ENCODE measurements around the gene LGR4. TPM values are rescaled to one million over a fixed set of nuclear protein-coding genes. Genes with fewer than 3 reads are reported as not detected.

The LGR4 gene
- total RNA-seq, 2 experiments from 2014 or later, result 0.22 to 0.67 TPM

DNA sequence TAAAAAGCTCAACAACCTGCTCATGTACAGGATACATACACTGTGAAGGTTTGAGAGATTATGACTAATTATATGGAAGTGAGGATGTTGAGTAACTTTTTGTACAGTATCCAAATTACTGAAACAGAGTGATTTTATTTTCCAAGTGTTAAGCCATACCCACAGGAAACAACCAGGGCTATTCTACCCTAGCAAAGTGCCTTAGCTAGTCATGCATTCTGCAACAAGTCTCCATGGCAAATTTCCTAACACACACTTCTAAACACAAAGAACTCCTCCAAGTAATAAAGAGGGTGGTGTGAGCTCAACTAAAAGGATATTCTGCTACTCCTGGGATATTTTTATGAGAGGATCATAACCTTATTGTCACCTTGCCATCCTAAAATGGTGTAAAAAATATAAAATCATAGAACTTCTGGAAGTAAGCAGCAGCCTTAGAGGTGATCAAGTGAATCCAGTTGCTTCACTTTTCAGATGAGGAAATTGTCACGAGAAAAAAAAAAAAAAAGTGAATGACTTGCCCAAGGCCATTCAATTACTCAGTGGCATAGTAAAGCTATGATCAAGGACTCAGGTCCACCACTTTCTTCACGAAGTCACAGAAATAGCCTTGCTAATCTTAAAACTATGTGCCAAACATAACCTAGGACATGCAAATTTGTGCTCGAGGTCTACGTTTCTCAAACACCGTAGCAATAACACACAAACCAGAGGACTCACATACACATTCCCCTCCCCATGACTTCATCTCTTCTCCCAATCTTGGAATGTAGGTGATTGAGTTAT is 4.2 kb downstream of the LGR4 start:
- intact Hi-C loops (cut with micrococcal nuclease), result no loop called here
- no peaks in the 10 kb centered on the region for H3K9me3 Mint-ChIP-seq
- no peaks in the 10 kb centered on the region for H3K36me3 Mint-ChIP-seq
- peaks cover 32% of the 10 kb centered on the region for H3K27me3 Mint-ChIP-seq
- DNase-seq, result no peak
- no peak overlapping the region for H3K4me3 Mint-ChIP-seq
- peaks cover 16% of the 10 kb centered on the region for H3K4me1 Mint-ChIP-seq (ENCODE audit: low read depth)
- H3K27ac Mint-ChIP-seq, result no peak overlapping the region
- ChIA-PET CTCF (no interaction called here), POLR2A (no interaction called here)

DNA sequence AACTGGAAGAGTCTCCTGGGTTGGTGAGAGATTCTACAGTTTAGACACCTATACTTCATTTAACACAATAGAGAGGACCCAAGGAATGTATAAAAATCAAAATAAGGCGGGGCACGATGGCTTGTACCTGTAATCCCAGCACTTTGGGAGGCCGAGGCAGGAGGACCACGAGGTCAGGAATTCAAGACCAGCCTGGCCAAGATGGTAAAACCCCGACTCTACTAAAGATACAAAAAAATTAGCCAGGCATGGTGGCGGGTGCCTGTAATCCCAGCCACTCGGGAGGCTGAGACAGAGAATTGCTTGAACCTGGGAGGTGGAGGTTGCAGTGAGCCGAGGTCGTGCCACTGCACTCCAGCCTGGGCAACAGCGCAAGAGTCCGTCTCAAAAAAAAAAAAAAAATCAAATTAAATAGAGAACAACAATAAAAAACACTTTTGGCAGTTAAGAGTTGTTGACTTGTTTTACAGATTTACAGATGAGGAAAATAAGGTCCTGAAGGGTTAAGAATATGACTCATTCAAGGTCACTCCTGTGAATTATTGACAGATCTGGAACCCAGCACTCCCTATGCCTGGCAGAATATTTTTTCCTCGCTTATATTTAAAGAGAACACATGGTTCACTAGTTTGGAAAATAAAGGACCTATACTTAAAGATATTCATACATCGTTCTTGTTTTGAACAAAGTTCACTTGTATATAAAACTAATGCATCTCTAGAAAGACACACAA is 5.2 kb downstream of the LGR4 start:
- CTCF ChIA-PET, result no interaction called here
- Mint-ChIP-seq H3K27me3 (peaks cover 25% of the 10 kb centered on the region), H3K9me3 (no peaks in the 10 kb centered on the region), H3K4me3 (no peak overlapping the region), H3K36me3 (no peaks in the 10 kb centered on the region), H3K4me1 (ENCODE audit: low read depth) (peaks cover 8% of the 10 kb centered on the region), H3K27ac (no peak overlapping the region)
- intact Hi-C loops (cut with micrococcal nuclease), result no loop called here
- POLR2A ChIA-PET, result no interaction called here
- no peak for DNase-seq

DNA sequence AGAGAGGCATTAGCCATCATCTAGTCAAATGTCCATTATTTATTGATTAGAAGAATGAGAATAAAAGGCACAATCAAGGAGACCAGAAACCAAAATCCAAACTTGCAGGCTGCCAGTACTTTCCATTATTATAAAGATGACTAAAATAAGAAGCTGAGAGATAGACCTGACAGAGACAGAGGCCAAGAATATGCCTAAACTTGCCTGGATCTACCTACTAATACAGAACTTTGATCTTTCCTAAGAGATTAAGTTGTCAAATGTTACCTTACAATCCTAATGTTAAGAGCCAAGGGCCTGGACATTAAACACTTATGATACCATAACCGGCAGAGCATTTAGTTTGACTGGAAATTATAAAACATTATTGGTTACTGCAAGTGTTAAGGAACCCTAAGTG is 6.2 kb downstream of the LGR4 start:
- no peak for DNase-seq
- Mint-ChIP-seq H3K27me3 (peaks cover 23% of the 10 kb centered on the region), H3K36me3 (no peaks in the 10 kb centered on the region), H3K9me3 (no peaks in the 10 kb centered on the region), H3K4me3 (no peak overlapping the region), H3K4me1 (ENCODE audit: low read depth) (peaks cover 5% of the 10 kb centered on the region), H3K27ac (no peak overlapping the region)
- POLR2A ChIA-PET, result no interaction called here
- CTCF ChIA-PET, result interaction anchor here (1.1 kb wide), 1 partner anchor 32 kb away, joined by 3 read pairs; no protein-coding TSS in a partner anchor
- intact Hi-C loops (cut with micrococcal nuclease), result no loop called here

DNA sequence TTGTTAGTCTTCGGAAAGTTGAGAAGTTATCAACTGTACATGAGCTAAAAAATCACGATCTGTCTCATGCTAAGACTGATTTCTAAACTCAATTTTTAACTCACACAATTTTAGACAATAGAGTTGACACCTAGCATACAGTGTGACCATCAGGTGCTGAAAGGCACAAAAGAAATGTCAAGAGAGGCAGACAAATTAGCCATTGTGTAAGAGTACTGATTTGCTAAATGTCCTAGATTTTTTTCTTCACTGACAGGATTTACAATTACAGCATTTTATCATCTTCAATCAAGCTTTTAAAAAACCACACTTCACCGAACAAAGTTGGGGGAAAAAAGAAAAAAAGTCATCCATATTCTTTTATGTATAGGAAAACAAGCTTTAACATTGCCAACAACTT is 7.0 kb downstream of the LGR4 start:
- intact Hi-C loops (cut with micrococcal nuclease), result no loop called here
- POLR2A ChIA-PET, result interaction anchor here (0.9 kb wide), 1 partner anchor 84 kb away, joined by 3 read pairs; no protein-coding TSS in a partner anchor
- H3K27me3 Mint-ChIP-seq, result peaks cover 19% of the 10 kb centered on the region
- no peaks in the 10 kb centered on the region for H3K4me1 Mint-ChIP-seq (ENCODE audit: low read depth)
- no peak for DNase-seq
- no peaks in the 10 kb centered on the region for H3K36me3 Mint-ChIP-seq
- H3K9me3 Mint-ChIP-seq, result no peaks in the 10 kb centered on the region
- CTCF ChIA-PET, result interaction anchor here (1.1 to 1.2 kb wide), 2 partner anchors 21 to 33 kb away, joined by 3 to 7 read pairs; no protein-coding TSS in a partner anchor
- H3K27ac Mint-ChIP-seq, result no peak overlapping the region
- no peak overlapping the region for H3K4me3 Mint-ChIP-seq

DNA sequence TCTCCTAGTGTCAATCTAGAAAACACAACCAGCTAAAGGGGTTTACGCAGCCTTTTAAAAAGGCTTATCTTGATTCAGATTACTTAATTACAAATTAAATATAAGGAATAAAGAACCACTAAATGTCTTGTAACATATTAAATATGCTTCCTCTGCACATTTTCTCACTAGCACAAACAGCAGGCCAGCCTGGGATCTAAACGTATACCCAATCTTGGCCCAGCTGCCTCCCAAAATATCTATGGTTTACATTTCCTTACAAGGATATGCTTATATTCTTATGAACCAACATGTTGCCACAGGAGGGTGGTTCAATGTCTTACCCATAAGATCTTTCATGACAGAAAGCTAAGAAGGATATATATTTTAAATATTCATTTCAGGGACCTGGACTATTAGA is 7.7 kb downstream of the LGR4 start:
- CTCF ChIA-PET, result interaction anchor here (0.6 to 1.2 kb wide), 2 partner anchors 21 to 279 kb away, joined by 3 to 7 read pairs; no protein-coding TSS in a partner anchor

DNA sequence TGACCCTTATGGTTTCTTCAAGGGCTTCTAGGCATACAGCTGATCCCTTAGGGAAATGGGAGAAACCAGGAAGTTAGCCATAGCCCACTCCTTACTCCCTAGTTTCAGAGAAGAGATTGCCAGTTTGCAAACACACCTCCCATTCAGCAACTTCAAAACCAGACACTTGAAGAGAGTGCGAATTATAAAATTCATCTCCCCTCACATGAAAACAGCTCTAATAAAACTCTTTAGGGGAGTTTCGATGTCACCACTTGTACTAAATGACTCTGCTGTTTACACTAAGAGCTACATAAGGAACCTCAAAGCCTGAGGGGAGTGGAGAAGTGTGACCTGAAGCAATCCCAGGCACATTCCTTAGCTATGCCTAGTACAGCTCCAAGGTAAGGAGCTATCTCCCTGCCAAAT is 8.3 kb downstream of the LGR4 start:
- Mint-ChIP-seq H3K27me3 (peaks cover 14% of the 10 kb centered on the region), H3K4me3 (no peak overlapping the region), H3K9me3 (no peaks in the 10 kb centered on the region), H3K27ac (no peak overlapping the region), H3K36me3 (no peaks in the 10 kb centered on the region), H3K4me1 (ENCODE audit: low read depth) (no peaks in the 10 kb centered on the region)
- intact Hi-C loops (cut with micrococcal nuclease), result no loop called here
- ChIA-PET CTCF (interaction anchor here (1.2 kb wide), 1 partner anchor 16 kb away, joined by 3 read pairs; no protein-coding TSS in a partner anchor), POLR2A (interaction anchor here (0.8 to 0.9 kb wide), 2 partner anchors 33 to 277 kb away, joined by 3 read pairs; no protein-coding TSS in a partner anchor)
- no peak for DNase-seq

More for the DNA sequence above, 7.7 kb downstream of the LGR4 start:
- POLR2A ChIA-PET, result interaction anchor here (0.8 to 0.9 kb wide), 3 partner anchors 33 to 278 kb away, joined by 3 read pairs; no protein-coding TSS in a partner anchor
- H3K4me1 Mint-ChIP-seq (ENCODE audit: low read depth), result no peaks in the 10 kb centered on the region
- intact Hi-C loops (cut with micrococcal nuclease), result no loop called here
- no peaks in the 10 kb centered on the region for H3K36me3 Mint-ChIP-seq
- no peak for DNase-seq
- H3K9me3 Mint-ChIP-seq, result no peaks in the 10 kb centered on the region
- no peak overlapping the region for H3K4me3 Mint-ChIP-seq
- H3K27ac Mint-ChIP-seq, result no peak overlapping the region
- H3K27me3 Mint-ChIP-seq, result peaks cover 14% of the 10 kb centered on the region

DNA sequence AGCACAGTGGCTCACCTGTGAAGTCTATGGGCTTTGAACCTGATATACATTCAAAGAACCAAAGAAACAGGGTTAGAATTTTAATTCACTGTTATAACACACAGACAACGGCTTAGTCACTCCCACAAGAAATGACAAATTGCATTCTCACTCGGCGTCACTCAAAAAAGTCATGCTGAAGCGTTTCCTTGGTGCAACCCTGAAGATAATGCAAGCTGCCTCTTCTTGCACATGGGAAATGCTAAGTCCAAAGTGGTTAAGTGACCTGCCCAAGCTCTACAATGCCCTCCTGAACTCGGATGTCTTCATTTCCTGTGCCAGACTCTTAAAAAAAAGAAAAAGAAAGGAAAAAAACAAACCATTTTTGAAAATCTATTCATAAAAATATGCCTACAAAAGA is 10.0 kb downstream of the LGR4 start:
- intact Hi-C loops (cut with micrococcal nuclease), result no loop called here
- CTCF ChIA-PET, result no interaction called here
- no peaks in the 10 kb centered on the region for H3K4me1 Mint-ChIP-seq (ENCODE audit: low read depth)
- peaks cover 11% of the 10 kb centered on the region for H3K27me3 Mint-ChIP-seq
- H3K4me3 Mint-ChIP-seq, result no peak overlapping the region
- POLR2A ChIA-PET, result no interaction called here
- H3K36me3 Mint-ChIP-seq, result no peaks in the 10 kb centered on the region
- no peak overlapping the region for H3K27ac Mint-ChIP-seq
- no peak for DNase-seq
- no peaks in the 10 kb centered on the region for H3K9me3 Mint-ChIP-seq

DNA sequence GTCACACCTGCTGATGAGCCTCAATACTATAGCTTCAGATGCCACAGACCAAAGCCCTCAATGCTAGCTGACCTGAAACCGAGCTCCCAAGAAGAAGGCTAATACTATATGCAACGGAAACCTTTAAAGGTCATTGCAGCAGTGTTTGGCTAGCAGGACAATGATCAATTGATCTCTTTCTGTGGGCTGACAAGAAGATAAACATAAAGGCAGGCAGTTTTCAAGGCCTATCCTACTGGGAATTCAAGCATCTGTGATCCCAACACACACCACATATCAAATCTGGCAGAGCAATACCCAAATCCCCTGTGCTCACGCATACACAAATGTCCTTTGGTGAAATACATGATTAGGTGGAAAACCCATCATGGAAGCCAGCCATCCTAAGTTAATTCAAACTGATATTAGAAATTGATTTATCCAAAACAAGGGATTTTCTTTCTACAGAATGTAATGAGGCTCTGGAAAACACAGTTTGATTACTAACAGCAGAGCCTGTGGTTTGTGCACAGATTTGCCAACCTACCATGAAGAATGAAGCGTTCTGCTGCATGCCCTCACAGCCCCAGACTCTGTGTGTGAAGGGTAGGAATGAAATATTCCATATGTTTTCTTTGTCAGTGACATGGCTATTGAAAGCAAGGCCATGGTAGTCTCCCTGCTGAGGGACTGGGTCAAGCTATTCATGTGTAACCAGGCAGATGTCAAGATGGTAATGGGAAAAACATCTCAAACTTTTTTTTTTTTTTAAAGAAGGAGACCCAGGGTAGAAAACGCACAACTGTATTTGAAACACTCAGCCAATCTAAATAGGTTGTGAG is 12.2 kb downstream of the LGR4 start:
- H3K36me3 Mint-ChIP-seq, result no peaks in the 10 kb centered on the region
- intact Hi-C loops (cut with micrococcal nuclease), result no loop called here
- no peak overlapping the region for H3K4me3 Mint-ChIP-seq
- H3K27me3 Mint-ChIP-seq, result peaks cover 3% of the 10 kb centered on the region
- ChIA-PET CTCF (interaction anchor here (0.6 kb wide), 1 partner anchor 176 kb away, joined by 4 read pairs; no protein-coding TSS in a partner anchor), POLR2A (no interaction called here)
- no peak for DNase-seq
- H3K9me3 Mint-ChIP-seq, result no peaks in the 10 kb centered on the region
- H3K27ac Mint-ChIP-seq, result no peak overlapping the region
- no peaks in the 10 kb centered on the region for H3K4me1 Mint-ChIP-seq (ENCODE audit: low read depth)

DNA sequence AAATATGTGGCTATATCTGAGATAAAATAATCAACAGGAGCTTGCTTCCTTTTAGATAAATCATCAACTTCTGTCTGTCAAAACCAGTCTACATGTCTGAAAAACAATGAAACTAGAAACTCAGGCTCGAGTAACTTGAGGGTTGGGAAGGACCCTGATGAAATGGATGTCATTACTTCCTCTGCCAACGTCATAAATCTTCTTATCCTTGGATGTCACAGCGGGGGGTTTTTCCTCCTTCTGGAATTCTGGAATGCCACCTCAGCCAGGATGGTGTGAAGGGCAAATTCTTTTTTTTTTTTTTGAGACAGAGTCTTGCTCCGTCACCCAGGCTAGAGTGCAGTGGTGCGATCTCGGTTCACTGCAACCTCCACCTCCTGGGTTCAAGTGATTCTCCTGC is 13.4 kb downstream of the LGR4 start:
- Mint-ChIP-seq H3K27me3 (peaks cover 3% of the 10 kb centered on the region), H3K36me3 (no peaks in the 10 kb centered on the region), H3K4me3 (no peak overlapping the region), H3K4me1 (ENCODE audit: low read depth) (no peaks in the 10 kb centered on the region), H3K27ac (no peak overlapping the region), H3K9me3 (no peaks in the 10 kb centered on the region)
- ChIA-PET CTCF (no interaction called here), POLR2A (no interaction called here)
- no peak for DNase-seq
- intact Hi-C loops (cut with micrococcal nuclease), result no loop called here

DNA sequence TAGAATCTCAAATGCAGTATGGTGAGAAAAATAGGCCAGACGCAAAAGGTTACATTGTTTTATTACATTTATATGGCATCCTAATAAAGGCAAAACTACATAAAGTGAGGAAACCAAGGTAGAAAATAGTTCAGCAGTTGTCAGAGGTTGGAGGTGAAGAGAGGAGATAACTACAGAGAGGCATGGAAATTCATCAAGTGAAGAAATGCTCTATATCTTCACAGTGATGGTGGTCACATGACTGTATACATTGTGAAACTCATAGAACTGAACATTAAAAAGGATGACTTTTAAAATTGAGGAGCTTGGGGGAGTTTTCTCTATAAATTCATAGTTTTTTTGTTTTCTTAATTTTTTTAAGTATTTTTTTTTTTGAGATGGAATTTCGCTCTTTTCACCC is 14.4 kb downstream of the LGR4 start:
- Mint-ChIP-seq H3K27ac (no peak overlapping the region), H3K4me1 (ENCODE audit: low read depth) (no peaks in the 10 kb centered on the region), H3K4me3 (no peak overlapping the region), H3K36me3 (no peaks in the 10 kb centered on the region), H3K27me3 (no peaks in the 10 kb centered on the region), H3K9me3 (no peaks in the 10 kb centered on the region)
- intact Hi-C loops (cut with micrococcal nuclease), result no loop called here
- POLR2A ChIA-PET, result no interaction called here
- no peak for DNase-seq
- CTCF ChIA-PET, result no interaction called here

DNA sequence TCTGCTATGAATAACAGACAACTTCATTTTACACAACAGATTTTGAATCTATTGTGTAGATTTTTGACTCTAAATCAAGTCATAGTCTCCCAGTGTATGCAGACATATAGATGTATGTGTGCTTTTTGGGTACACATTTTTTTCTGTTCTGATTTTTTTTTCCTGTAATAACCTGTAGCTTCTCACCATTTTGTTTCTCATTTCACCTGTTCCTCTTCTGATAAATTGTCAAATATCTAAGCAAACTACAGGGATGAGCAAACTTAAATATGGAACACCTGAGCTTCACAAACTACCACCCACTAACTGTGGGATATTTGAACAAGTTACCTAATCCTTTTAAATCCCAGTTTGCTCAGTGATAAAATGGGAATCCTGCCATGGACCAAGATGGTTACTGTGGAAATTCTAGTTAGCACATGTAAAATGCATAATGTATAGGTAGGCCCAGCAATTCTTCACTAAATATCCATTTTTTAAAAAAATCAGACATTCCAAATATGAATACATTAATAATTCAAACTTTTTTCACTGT is 15.7 kb downstream of the LGR4 start:
- CTCF ChIA-PET, result interaction anchor here (0.8 kb wide), 1 partner anchor 29 kb away, joined by 3 read pairs; no protein-coding TSS in a partner anchor
- Mint-ChIP-seq H3K9me3 (no peaks in the 10 kb centered on the region), H3K4me1 (ENCODE audit: low read depth) (no peaks in the 10 kb centered on the region), H3K27ac (no peak overlapping the region), H3K36me3 (no peaks in the 10 kb centered on the region), H3K4me3 (no peak overlapping the region), H3K27me3 (no peaks in the 10 kb centered on the region)
- DNase-seq, result no peak
- POLR2A ChIA-PET, result no interaction called here
- intact Hi-C loops (cut with micrococcal nuclease), result no loop called here
